HG03571 (cell line): ENCODE measurements around the gene FYN.

Experiments used
- ATAC-seq: cut with Tn5 transposase; IDR thresholded peaks from one replicate; pipeline ENCODE4 v1.9.1; 2021; ENCODE audit not compliant: unreplicated experiment

The FYN gene

GRCh38 chr6:111884068-111884467 is 10.8 kb upstream of the FYN start:
- ATAC-seq, result no peak

DNA sequence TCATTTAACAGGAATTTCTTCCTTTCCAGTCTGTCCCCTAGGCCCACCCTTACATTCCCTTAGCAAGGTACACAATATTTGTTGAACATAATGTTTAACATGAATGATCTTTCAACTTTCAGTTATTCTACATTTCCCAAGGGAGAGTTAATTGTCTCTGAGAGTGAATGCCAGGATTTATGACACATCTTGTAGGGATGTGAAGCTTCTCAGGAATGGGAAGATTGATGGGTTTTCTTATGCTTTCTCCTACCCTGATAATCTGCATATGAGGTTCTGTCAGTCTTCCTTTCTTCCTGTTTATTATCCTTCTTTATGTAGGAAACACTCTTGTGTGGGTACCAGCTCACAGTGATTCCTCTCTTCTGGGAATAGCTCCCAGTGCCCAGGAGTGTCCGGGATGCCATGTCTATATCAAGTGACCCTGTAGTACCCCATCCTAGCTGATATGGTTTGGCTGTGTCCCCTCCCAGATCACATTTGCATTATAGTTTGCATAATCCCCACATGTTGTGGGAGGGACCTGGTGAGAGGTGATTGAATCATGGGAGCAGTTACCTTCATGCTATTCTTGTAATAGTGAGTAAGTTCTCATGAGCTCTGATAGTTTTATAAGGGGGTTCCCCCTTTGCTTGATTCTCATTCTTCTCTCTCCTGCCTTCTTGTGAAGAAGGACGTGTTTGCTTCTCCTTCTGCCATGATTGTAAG is 7.1 kb upstream of the FYN start:
- ATAC-seq, result no peak

DNA sequence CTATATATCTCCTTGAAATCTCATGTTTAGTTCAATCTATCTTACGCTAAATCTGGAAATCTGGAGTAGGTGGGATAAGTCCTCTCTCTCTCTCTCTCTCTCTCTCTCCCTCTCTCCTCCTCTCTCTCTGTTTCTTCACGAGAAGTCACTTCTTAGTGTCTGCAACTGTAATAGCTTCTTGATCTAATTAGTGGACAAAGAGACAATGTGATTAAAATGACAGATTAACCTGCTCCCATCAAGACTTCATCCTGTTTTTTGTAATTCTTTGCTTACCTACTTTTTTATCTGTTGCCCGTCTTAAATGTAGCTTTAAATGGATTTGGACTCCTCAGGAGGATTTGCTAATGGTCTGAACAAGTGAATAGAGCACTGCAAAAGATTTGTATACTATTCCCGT is 2.5 kb upstream of the FYN start:
- no peak for ATAC-seq

GRCh38 chr6:111874025-111874415 is 768 bp upstream of the FYN start:
- ATAC-seq, result no peak

DNA sequence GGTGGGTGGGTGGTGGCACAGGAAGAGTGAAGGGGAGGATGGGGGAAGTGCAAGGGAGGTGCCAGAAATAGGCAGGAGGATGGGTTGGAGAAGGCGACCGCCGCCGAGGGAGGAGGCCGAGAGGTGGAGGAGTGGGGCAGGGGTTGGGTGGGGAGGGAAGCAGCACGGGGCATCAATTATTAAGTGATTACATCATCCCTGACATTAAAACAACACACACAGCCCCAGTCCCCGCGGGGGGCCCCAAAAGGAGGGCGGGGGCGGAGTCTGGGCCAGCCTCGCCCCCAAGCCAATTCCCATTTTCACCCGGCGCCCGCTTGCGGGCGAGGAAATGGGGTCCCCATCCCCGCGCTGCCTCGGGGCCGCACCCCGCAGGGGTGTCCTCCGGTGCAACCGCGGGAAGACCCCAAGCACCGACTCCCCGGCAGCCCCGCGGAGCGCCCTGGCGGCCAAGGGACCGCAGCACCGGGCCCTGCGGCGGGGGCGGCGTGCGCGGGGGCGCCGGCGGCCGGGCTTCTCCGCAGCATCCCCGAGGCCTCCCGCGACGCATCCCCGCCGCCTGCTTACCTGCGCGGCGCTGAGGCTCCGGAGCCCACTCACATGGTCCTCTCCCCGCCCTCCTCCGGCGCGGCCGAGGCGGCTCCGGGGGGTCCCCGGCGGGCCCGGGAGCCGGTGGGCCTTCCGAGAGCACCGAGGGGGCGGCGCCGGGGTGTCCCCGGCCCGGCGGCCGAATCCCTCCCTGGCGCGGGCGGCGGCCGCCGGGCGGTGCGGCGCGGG is 663 bp downstream of the FYN start:
- peak; percentile 23 for ATAC-seq

- no peak for ATAC-seq
These were observed 1.4 kb downstream of the FYN start for GRCh38 chr6:111871725-111872400.

DNA sequence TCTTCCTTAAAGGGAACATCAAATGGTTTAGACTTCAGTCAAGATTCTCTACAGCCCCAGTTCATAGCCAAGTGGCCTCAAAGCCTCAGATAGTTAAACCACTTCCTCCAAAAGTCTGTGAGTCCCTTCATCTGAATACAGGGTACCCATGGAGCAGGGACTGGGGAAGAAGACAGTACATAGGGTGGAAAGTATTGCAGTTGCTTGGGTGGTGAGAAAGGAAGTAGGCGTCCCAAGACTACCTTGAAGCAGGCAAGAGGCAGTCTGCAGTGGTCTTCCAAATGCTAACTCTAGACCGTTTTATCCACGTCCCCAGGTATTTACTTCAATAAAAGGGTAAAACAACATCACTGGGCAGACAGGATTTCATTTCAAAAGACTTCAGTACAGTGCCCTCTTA is 2.0 kb downstream of the FYN start:
- ATAC-seq, result no peak

GRCh38 chr6:111870742-111871064 is 2.5 kb downstream of the FYN start:
- ATAC-seq, result no peak

DNA sequence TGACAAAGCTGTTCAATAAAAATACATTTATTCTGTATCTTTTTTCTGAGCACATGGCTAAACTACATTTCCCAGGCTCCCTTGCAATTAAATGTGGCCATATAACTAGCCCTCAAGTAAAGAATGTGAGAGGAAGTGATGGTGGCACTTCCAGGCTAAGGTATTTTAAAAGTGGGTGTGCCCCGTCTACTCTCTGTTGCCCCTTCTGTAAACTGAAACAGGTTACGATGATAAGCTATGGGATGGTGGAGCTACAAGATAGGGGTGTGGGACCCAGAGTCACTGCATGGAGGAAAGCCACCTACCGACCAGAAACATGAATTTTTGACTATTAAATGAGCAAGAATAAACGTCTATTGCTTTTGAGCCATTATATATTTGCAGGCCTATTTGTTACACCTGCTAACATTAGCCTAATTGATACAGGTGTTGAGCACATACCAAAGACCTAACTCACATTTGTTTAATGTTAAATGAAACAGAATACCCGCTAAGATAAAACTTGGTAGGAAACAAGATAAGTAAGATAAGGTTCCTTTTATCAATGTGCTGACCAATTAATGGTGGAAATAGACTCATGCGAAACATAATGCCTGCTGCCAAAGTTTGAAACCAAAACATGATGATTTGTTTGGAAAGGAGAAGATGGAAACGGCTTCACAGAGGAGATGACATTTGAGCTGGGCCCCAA is 3.1 kb downstream of the FYN start:
- ATAC-seq, result no peak

- ATAC-seq, result no peak
These were observed 6.4 kb downstream of the FYN start for GRCh38 chr6:111866857-111867256.

GRCh38 chr6:111865909-111866546 is 7.2 kb downstream of the FYN start:
- no peak for ATAC-seq

- ATAC-seq, result no peak
These were observed 8.1 kb downstream of the FYN start for GRCh38 chr6:111865049-111865585.

DNA sequence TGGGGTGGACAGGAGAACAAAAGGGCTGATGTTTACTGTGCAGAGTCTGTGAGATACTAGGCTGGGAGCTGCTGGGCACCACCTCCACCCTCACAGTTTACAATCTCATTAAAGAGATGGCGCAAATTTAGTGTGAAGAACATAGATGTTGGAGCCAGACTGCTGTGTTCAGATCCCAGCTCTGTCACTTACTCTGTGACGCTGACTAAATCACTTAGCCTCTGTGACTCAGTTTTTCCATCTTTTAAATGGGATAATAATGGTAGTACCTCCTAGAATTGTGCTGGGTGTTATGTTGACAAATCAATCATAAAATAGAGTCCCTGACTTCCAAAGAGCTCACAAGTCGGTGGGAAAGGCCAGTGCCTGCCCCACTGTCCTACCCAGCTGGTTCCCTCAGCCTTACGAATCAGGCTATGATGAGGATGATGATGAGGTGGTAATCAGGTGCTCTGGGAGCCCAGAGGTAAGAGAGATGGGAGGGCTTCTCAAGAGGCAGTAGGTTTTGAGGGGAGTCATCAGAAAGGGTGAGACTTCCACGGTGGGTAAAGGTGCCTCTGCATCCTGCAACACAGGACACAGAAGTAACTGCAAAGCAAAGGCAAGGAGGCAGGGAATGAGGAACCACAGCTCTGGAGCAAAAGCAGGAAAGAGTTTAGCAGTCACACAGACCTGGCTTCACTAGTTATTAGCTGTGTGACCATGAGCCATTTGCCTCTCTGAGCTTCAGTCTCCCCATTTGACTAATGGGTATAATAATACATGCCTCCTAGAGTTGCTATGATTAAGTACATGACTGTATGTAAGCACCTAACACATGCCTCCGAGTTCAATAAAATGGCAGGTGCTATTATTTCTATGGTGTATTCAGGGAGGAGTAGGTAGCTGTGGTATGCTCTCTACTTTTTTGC is 8.9 kb downstream of the FYN start:
- ATAC-seq, result no peak

DNA sequence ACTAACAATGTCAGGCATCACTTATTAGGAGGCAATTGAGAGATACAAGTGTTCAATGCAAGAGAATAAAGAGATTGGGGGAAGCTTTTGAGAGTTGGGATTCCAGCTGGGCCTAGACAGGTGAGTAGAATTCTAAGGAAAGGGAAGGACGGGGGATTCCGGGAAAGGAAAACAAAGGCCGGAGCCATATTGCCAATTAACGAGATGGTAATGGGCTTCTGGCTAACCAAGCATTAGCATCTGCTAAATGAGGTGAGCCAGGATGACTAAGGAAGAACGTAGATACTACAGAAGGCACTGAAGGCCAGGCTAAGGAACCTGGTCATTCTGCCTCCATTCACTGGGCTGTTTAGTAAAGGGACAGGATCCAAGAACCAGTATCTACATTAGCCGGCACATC is 10.5 kb downstream of the FYN start:
- ATAC-seq, result no peak

GRCh38 chr6:111862314-111862713 is 10.9 kb downstream of the FYN start:
- ATAC-seq, result no peak

DNA sequence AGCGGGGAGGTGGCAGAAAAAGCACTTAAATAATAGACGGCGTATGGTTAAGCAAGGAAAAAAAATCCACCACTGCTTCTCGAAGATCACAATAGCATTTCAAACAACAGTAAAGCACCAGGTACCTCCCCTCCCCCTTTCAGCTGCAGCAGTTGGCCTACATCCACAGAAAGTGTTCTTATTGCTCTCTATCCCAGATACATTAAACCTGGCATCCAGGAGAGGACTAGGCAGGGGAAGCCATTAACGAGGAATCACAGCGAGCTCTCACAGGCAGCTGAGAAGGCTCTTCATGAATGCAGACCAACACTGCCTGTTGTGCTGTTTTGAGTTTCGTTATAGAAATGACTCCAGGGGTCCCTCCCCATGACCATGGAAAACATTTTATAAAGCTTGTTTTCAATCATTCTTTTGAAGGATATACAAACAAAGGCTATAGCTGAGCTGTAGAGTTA is 11.8 kb downstream of the FYN start:
- ATAC-seq, result no peak

DNA sequence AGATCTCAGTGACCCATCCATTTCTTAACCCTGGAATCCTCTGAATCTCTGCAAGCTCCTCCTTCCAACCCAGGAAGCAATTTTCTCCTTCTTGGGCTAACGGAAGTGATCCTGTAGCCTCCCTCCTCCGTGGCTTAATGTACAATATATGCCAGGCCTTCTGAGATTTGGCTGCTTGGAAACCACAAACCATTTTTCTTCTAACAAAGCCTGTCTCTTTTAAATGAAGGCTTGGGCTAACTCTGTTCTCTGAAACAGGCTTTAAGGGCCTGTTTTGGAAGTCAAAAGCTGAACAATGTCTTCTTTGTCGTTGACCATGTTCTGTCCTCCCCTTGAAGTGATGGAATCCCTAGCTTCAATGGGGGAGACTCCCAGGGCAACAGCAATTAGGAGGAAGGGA is 14.9 kb downstream of the FYN start:
- ATAC-seq, result no peak

DNA sequence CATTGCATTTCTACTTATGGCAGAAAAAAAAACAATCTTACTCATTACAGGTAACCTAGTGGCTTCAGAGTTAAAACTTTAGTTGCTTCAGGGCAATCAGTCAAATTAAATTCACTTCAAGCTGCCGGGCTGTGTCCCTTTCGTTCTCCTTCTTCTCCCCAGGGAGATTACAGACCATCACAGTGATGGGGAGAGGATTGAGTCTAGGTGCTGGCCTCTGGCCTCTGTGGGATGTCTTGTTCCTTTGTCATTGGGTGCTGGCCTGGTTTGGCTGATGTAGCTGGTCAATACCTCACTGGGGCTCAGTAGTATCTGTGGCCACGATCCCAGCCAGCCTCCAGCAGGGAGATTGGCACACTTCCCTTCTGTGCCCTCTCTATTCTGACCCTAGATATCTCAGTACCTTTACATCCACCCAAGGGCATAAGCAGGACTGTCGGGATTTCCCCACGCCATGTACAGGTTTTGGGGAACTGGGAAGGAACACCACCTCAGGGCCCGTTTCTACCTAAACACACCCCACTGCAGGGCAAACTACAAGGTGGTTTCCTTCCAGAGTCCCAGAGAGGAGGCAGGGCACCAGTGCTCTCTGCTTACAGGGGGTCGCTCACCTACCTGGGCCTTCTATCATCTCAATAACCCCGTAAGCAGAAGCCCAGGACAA is 15.4 kb downstream of the FYN start:
- ATAC-seq, result no peak

- no peak for ATAC-seq
These were observed 17.5 kb downstream of the FYN start for GRCh38 chr6:111855753-111856152.
